Neural cell (in vitro differentiated cells): ENCODE measurements around the gene DLG2. TPM values are rescaled to one million over a fixed set of nuclear protein-coding genes. Genes with fewer than 3 reads are reported as not detected.

Source experiments
- H2AFZ ChIP-seq: fragments of 200-600, 300-800 bp; sonication (generic), shearing (Covaris generic); 2 replicates; pipeline ENCODE4 v1.6.0; 2014; ENCODE audit warnings: low read depth, mild to moderate bottlenecking, antibody characterized with exemption, low read length, moderate library complexity
- H3F3A ChIP-seq: fragments of 200-600 bp; shearing (Covaris generic); 2 replicates; pipeline ENCODE4 v1.6.1; 2016; ENCODE audit warnings: mild to moderate bottlenecking, moderate library complexity, mixed read lengths, antibody characterized with exemption, low read length; ENCODE audit not compliant: insufficient read depth, poor library complexity, severe bottlenecking
- H3K27ac ChIP-seq: fragments of 200-600, 300-800 bp; sonication (generic), shearing (Covaris generic); 2 replicates; pipeline ENCODE4 v1.5.1; 2014; ENCODE audit warnings: mild to moderate bottlenecking, low read length, moderate library complexity
- H3K27me3 ChIP-seq: fragments of 300-800, 200-600 bp; sonication (generic), shearing (Covaris generic); 2 replicates; pipeline ENCODE4 v1.6.0; 2014; ENCODE audit warnings: mild to moderate bottlenecking, low read depth, low read length, moderate library complexity; ENCODE audit not compliant: insufficient read depth
- H3K36me3 ChIP-seq: fragments of 300-800, 200-600 bp; sonication (generic), shearing (Covaris generic); 2 replicates; pipeline ENCODE4 v1.5.1; 2014; ENCODE audit warnings: mild to moderate bottlenecking, antibody characterized with exemption, low read length, moderate library complexity; ENCODE audit not compliant: insufficient read depth
- H3K4me2 ChIP-seq: fragments of 300-800, 200-600 bp; sonication (generic), shearing (Covaris generic); 2 replicates; pipeline ENCODE4 v1.6.0; 2014; ENCODE audit warnings: mild to moderate bottlenecking, low read length
- H3K4me3 ChIP-seq: fragments of 300-800, 200-600 bp; sonication (generic), shearing (Covaris generic); 2 replicates; pipeline ENCODE4 v1.5.1; 2014; ENCODE audit warnings: mild to moderate bottlenecking, low read length, moderate library complexity
- H3K79me2 ChIP-seq: fragments of 200-600 bp; shearing (Covaris generic); replicated peaks from 2 replicates; pipeline ENCODE4 v1.6.0; 2014; ENCODE audit warnings: mild to moderate bottlenecking, low read length, moderate library complexity; ENCODE audit not compliant: insufficient read depth
- H3K9ac ChIP-seq: fragments of 300-800, 200-600 bp; sonication (generic), shearing (Covaris generic); 2 replicates; pipeline ENCODE4 v1.6.1; 2016; ENCODE audit warnings: mild to moderate bottlenecking, low read length, mixed read lengths
- H3K9me2 ChIP-seq: fragments of 200-600 bp; shearing (Covaris generic); 2 replicates; pipeline ENCODE4 v1.6.1; 2016; ENCODE audit warnings: mild to moderate bottlenecking, low read length, mixed read lengths; ENCODE audit not compliant: insufficient read depth
- H3K9me3 ChIP-seq: fragments of 200-600, 300-800 bp; sonication (generic), shearing (Covaris generic); 2 replicates; pipeline ENCODE4 v1.6.1; 2016; ENCODE audit warnings: mild to moderate bottlenecking, mixed run types, low read length, moderate library complexity, mixed read lengths
- H4K20me1 ChIP-seq: fragments of 200-600 bp; shearing (Covaris generic); 2 replicates; pipeline ENCODE4 v1.6.1; 2016; ENCODE audit warnings: mild to moderate bottlenecking, mixed run types; ENCODE audit not compliant: insufficient read depth
- CTCF ChIP-seq: fragments of 450-650 bp; IDR thresholded peaks from 2 replicates; pipeline ENCODE4 v1.5.1; 2014; ENCODE audit warnings: antibody characterized with exemption, mild to moderate bottlenecking, moderate library complexity; ENCODE audit not compliant: poor library complexity, severe bottlenecking
- EP300 ChIP-seq: fragments of 450-650 bp; conservative IDR thresholded peaks from 2 replicates; pipeline ENCODE4 v1.6.1; 2014; ENCODE audit warnings: antibody characterized with exemption, mild to moderate bottlenecking, moderate library complexity; ENCODE audit not compliant: poor library complexity, severe bottlenecking
- EZH2 ChIP-seq: fragments of 200-600, 300-800 bp; shearing (Covaris generic), sonication (generic); IDR thresholded peaks from 2 replicates; pipeline ENCODE4 v1.6.1; 2014; ENCODE audit warnings: antibody characterized with exemption, low read length, borderline replicate concordance, mild to moderate bottlenecking; ENCODE audit not compliant: insufficient read depth, poor library complexity, severe bottlenecking
- MXI1 ChIP-seq: fragments of 450-650 bp; conservative IDR thresholded peaks from 2 replicates; pipeline ENCODE4 v1.6.1; 2014; ENCODE audit warnings: antibody characterized with exemption, mild to moderate bottlenecking; ENCODE audit not compliant: poor library complexity, severe bottlenecking
- POLR2AphosphoS5 ChIP-seq: IDR thresholded peaks from 2 replicates; pipeline ENCODE4 v1.6.1; 2012
- RAD21 ChIP-seq: fragments of 450-650 bp; conservative IDR thresholded peaks from 2 replicates; pipeline ENCODE4 v1.6.1; 2014; ENCODE audit warnings: antibody characterized with exemption, mild to moderate bottlenecking, moderate library complexity
- REST ChIP-seq: IDR thresholded peaks from 2 replicates; pipeline ENCODE4 v1.6.1; 2012; ENCODE audit warnings: borderline replicate concordance
- SMC3 ChIP-seq: fragments of 450-650 bp; conservative IDR thresholded peaks from 2 replicates; pipeline ENCODE4 v1.6.1; 2014; ENCODE audit warnings: antibody characterized with exemption, mild to moderate bottlenecking, moderate library complexity; ENCODE audit not compliant: poor library complexity
- TAF1 ChIP-seq: IDR thresholded peaks from 2 replicates; pipeline ENCODE4 v1.6.1; 2012; ENCODE audit warnings: low read depth
- polyA plus RNA-seq: library from polyadenylated mRNA; depleted of rRNA; stranded (reverse); fragments of >200 nt; gene quantifications from 2 replicates; pipeline ENCODE4 v1.2.3, GENCODE V29; 2014

Gene DLG2
- polyA plus RNA-seq, 1 donor from 2014 or later, result 179 TPM

- Histone ChIP-seq H3K4me2 (no peak overlapping the region), H4K20me1 (no peaks in the 10 kb centered on the region), H3K36me3 (no peaks in the 10 kb centered on the region), H3K27ac (no peak overlapping the region), H3K79me2 (no peaks in the 10 kb centered on the region), H3K9ac (no peak overlapping the region), H3K27me3 (no peaks in the 10 kb centered on the region), H3K9me2 (no peaks in the 10 kb centered on the region), H2AFZ (no peak overlapping the region), H3K9me3 (no peaks in the 10 kb centered on the region), H3K4me3 (no peak overlapping the region), H3F3A (no peaks in the 10 kb centered on the region)
- no peak for TF ChIP-seq RAD21
- TF ChIP-seq EZH2, result no peak
- TF ChIP-seq EP300, result no peak
- no peak for TF ChIP-seq SMC3
- no peak for TF ChIP-seq POLR2AphosphoS5
- TF ChIP-seq REST, result no peak
- TF ChIP-seq TAF1, result no peak
- TF ChIP-seq MXI1, result no peak
- TF ChIP-seq CTCF, result no peak
Measured at GRCh38 chr11:85423794-85424193, 203.3 kb downstream of the DLG2 start.

- no peaks in the 10 kb centered on the region for H3K9me3 ChIP-seq
- no peak overlapping the region for H3K4me2 ChIP-seq
- no peaks in the 10 kb centered on the region for H3K36me3 ChIP-seq
- H3K4me3 ChIP-seq, result no peak overlapping the region
- H3K27me3 ChIP-seq, result no peaks in the 10 kb centered on the region
- H3F3A ChIP-seq, result no peaks in the 10 kb centered on the region
- H3K27ac ChIP-seq, result no peak overlapping the region
- H4K20me1 ChIP-seq, result no peaks in the 10 kb centered on the region
- H3K9me2 ChIP-seq, result no peaks in the 10 kb centered on the region
- H3K9ac ChIP-seq, result no peak overlapping the region
- no peak overlapping the region for H2AFZ ChIP-seq
- no peaks in the 10 kb centered on the region for H3K79me2 ChIP-seq
- TF ChIP-seq SMC3, result no peak
- TF ChIP-seq RAD21, result no peak
- no peak for TF ChIP-seq POLR2AphosphoS5
- TF ChIP-seq EP300, result no peak
- no peak for TF ChIP-seq EZH2
- no peak for TF ChIP-seq CTCF
- no peak for TF ChIP-seq REST
- no peak for TF ChIP-seq TAF1
- TF ChIP-seq MXI1, result no peak
Measured at GRCh38 chr11:85423316-85423715, 203.8 kb downstream of the DLG2 start.
